ENCODE data around the gene CDH3. TPM values are rescaled to one million over a fixed set of nuclear protein-coding genes. Genes with fewer than 3 reads are reported as not detected.

Gene CDH3
- total and polyA plus RNA-seq, 10 of the 15 experiments (the other 5 are each of a cell fraction or from before 2014, with no cell fraction given) = 0.05 to 0.44 (median 0.12) TPM; not detected in 5

- Histone ChIP-seq H3K4me1 (ENCODE audit: control insufficient read depth, insufficient read depth, low read length) (no peaks in the 10 kb centered on the region), H3K27me3 (replicated peaks in 1 of 2; ENCODE audit: control insufficient read depth in 2 of 2, insufficient read depth in 2 of 2, low read length in 1 of 2) (no peaks in the 10 kb centered on the region; a peak in 1 of 4 replicates), H3K27ac (ENCODE audit: control insufficient read depth, insufficient read depth) (no peak overlapping the region), H3K4me3 (no peak overlapping the region), H3K36me3 (ENCODE audit: control insufficient read depth in 2 of 2, insufficient read depth in 2 of 2, low read length in 1 of 2) (no peaks in the 10 kb centered on the region), H3K9ac (ENCODE audit: control insufficient read depth, insufficient read depth, low read length) (no peak overlapping the region), H2AFZ (ENCODE audit: control insufficient read depth, low read depth, low read length) (no peak overlapping the region), H3K79me2 (ENCODE audit: control insufficient read depth, insufficient read depth, low read length) (no peaks in the 10 kb centered on the region), H4K20me1 (ENCODE audit: control insufficient read depth, insufficient read depth) (no peaks in the 10 kb centered on the region), H3K4me2 (ENCODE audit: control insufficient read depth, insufficient read depth) (no peak overlapping the region), H3K9me3 (replicated peaks; ENCODE audit: control insufficient read depth, insufficient read depth, low read length) (no peaks in the 10 kb centered on the region)
- ChIA-PET CTCF (no interaction called here), POLR2A (no interaction called here), SMC1A (ENCODE audit: uncharacterized antibody, unreplicated experiment) (no interaction called here), RAD21 (ENCODE audit: unreplicated experiment) (no interaction called here)
- intact Hi-C loops (cut with micrococcal nuclease; ENCODE audit: unreplicated experiment) = no loop called here
- BruUV-seq (replicated peaks) = no TSS peak
- ATAC-seq (no peak), FAIRE-seq (no peak), DNase-seq (ENCODE audit: low read depth, low spot score) (no peak)
- no peak for TF ChIP-seq SP1 (IDR thresholded peaks at IDR 0.05; ENCODE audit: low read depth, low read length)
- TF ChIP-seq ZNF384 (IDR thresholded peaks at IDR 0.05; ENCODE audit: borderline replicate concordance, low read depth, low read length) = no peak
- TF ChIP-seq SMAD1 (IDR thresholded peaks at IDR 0.05; ENCODE audit: low read depth, partially characterized antibody) = no peak
- no peak for TF ChIP-seq ZBTB40 (IDR thresholded peaks at IDR 0.05; ENCODE audit: borderline replicate concordance)
- 30% methylated on average over 1 of the region's 1 CpG for WGBS (ENCODE audit: insufficient coverage, insufficient replicate concordance, low lambda C conversion rate, missing lambda C conversion rate)
- in situ Hi-C loops (cut with MboI) = no loop called here
Measured at GRCh38 chr16:68662035-68662434, 16.9 kb downstream of the CDH3 start.
